HG03520 (cell line): ENCODE data around the gene WDR31.
"Not testable (repeated sequence)": the region's sequence is repeated elsewhere in the genome, so short reads cannot be mapped to it uniquely, and the experiment has no call there.

Experiments used
- ATAC-seq: cut with Tn5 transposase; IDR thresholded peaks from one replicate; pipeline ENCODE4 v1.9.1; 2021; ENCODE audit warnings: mild to moderate bottlenecking, moderate library complexity; ENCODE audit not compliant: unreplicated experiment

WDR31 gene

DNA sequence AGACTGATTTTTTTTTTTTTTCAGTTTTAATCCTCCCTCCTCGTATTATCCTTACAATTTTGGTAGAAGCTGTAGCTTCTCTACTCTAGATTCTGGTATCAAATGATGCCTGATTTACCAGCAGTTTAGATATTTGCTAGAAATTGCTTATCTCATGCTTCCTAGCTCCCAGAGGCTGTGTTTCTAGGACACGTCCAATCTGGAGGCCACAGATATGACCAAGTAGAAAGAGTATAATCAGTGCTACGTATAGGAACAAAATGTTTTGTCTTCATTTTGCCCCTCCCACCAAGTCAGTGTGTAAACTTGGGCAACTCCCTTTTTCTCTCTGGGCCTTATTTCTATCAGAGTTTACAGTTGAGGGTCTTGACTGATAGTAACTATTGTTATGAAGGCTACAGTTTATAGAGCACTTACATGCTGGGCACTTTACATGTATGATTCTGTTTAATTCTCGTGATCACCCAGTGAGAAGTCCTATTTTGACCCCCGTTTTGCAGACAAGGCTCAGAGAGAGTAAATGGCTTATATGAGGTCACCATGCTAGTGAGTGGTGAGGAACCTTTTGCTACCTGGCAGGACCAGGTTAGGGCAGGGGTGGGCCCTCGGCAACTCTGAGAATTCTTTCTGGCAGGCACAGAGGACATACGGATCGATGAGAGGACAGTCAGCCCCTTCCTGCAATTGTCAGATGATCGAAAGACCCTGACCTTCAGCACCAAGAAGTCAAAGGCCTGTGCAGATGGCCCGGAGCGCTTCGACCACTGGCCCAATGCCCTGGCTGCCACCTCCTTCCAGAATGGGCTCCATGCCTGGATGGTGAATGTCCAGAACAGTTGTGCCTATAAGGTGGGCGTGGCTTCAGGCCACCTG, 29.1 kb upstream of the WDR31 start:
- ATAC-seq = no peak

- ATAC-seq = no peak
Measured at GRCh38 chr9:113368348-113368981, 28.4 kb upstream of the WDR31 start.

DNA sequence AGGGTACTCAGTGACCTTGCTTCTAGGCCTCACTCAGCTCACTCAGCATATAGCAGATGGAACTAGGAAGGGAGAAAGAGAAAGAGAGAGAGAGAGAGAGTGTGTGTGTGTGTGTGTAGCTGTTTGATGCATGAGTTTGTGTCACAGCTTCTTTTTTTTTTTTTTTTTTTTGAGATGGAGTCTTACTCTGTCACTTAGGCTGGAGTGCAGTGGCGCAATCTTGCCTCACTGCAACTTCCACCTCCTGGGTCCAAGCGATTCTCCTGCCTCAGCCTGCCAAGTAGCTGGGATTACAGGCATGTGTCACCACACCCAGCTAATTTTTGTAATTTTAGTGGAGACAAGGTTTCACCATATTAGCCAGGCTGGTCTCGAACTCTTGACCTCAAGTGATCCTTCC, 25.6 kb upstream of the WDR31 start:
- not testable (repeated sequence) for ATAC-seq

DNA sequence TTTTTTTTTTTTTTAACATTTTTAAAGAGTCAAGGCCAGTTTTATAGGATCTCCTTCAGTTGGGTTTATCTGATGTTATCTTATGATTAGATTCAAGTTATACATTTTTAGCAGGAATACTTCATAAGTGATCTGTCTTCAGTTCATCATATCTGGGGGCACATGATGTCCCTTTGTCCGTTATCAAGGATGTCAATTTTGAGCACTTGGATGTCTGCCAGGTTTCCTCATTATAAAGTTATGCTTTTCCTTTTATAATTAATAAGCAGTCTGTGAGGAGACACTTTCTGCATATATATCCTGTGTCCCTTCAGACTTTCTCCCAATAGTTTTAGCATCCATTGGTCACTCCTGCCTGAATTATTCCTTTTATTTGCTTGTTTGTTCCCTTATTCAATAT, 24.9 kb upstream of the WDR31 start:
- no peak for ATAC-seq

DNA sequence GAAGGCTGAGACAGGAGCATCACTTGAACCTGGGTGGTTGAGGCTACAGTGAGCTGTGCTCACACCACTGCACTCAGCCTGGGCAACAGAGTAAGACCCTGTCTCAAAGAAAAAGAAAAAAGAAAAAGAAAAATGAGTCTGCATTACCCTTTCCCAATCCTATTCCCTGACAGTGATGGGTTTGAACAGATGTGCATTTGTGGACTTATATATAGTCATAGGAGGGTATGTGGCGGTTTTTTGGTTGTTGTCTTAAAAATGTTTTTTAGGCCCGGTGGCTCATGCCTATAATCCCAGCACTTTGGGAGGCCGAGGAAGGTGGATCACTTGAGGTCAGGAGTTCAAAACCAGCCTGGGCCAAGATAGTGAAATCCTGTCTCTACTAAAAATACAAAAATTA, 23.3 kb upstream of the WDR31 start:
- no peak for ATAC-seq

GRCh38 chr9:113361304-113362018, 21.4 kb upstream of the WDR31 start:
- no peak for ATAC-seq

GRCh38 chr9:113360242-113360842, 20.3 kb upstream of the WDR31 start:
- ATAC-seq = no peak

DNA sequence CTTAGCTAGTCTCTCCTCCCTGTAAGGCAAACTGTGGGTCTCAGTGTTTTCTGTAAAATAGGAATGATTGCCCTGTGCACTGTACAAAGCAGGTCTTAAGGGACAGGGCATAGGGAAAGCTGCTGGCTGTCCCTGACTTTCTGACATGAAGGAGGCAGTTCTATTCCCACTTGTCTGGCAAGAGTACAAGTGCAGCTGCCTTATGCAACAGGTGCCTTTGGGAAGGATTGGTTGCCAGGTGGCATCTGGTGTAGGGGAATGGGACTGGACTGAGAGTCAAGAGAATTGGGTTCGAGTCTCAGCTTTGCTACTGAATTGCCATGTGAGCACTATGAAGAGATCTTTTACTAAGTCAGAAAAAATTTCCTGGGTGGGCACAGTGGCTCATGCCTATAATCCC, 19.3 kb upstream of the WDR31 start:
- ATAC-seq = no peak

DNA sequence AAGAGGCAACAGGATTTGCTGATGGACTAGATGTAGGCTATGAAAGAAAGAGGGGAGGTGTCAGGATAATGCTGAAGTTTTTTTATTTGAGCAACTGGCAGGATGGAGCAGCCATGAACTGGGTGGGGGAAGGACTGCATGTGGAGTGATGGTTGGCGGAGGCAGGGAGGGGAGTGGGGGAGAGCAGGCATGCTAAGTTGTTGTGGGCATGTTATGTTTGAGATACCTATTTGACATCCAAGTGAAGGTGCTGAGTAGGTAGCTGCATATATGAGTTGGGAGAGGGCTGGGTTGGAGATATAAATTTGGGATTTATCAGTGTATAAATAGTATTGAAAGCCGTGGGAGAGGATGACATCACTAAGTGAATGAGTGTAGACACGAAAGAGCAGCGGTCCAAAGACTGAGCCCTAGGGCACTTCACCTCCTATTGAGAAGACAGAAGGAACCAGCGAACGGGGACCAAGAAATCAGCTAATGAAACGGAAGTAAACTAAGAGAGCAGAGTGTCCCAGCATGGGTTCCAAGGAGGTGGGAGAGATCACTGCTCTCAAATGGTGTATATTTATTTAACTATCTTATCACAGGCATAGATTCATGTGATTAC, 16.7 kb upstream of the WDR31 start:
- no peak for ATAC-seq

DNA sequence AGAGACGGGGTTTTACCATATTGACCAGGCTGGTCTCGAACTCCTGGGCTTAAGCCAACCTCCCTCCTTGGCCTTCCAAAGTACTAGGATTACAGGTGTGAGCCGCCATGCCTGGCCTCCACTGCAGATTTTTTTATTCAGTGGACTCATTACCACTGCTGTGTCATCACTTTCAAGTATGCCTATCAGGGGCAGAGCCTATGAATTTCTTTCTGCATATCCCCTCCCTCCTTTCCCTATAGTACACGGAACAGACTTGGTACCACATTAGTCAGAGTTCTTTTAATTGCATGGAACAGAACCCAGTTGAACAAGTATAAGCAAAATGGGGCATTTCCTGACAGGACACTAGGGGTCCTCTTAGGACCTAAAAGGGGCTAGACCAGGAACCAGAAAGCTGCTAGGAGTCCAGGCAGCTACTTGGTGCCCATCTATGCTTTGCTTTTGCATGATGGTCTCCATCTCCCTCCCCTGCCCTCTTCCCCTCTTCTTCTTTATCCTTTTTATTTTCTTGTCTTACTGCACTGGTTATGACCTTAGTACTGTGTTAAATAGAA, 15.0 kb upstream of the WDR31 start:
- no peak for ATAC-seq

GRCh38 chr9:113352411-113352810, 12.3 kb upstream of the WDR31 start:
- ATAC-seq = no peak

DNA sequence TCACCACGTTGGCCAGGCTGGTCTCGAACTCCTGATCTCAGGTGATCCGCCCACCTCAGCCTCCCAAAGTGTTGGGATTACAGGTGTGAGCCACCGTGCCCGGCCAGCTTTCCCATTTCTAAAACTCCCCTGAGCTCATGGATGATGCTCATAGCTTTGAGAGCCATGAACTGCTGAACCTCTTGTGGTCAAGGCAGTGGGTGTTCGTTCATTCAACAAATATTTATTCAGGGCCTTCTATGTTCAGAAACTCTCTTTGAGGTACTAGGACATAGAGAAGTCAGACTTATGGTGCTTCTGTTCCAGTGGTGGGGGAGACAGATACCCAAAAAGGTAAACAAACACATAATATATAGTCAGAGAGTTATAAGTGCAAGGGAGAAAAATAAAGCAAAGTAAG, 11.9 kb upstream of the WDR31 start:
- ATAC-seq = no peak

GRCh38 chr9:113350937-113351336, 10.9 kb upstream of the WDR31 start:
- no peak for ATAC-seq

GRCh38 chr9:113350107-113350661, 10.1 kb upstream of the WDR31 start:
- ATAC-seq = no peak

GRCh38 chr9:113349445-113350094, 9.5 kb upstream of the WDR31 start, which contains the start of gene BSPRY:
Gene BSPRY, plus strand, starts transcription at chr9:113349541. Its CDS starts 39 bp downstream, at chr9:113349580.
- ATAC-seq = no peak

GRCh38 chr9:113349066-113349444, 9.0 kb upstream of the WDR31 start:
- no peak for ATAC-seq

DNA sequence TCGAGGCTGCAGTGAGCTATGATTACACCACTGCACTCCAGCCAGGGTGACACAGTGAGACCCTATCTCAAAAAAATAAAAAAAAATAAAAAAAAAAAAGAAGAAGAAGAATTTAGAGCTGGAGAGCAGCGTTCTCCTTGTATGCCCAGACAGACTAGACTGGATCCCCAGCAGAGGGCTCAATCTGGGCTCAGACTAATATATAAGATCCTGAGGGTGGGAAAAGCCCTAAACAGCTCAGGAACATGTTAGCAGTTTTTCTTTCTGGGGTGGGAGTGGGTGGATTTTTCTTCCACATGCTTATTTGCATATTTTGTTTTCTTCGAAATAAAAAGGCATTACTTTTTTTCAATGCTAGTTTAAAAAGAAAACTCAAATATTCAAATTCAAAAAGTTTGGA, 8.4 kb upstream of the WDR31 start:
- no peak for ATAC-seq

DNA sequence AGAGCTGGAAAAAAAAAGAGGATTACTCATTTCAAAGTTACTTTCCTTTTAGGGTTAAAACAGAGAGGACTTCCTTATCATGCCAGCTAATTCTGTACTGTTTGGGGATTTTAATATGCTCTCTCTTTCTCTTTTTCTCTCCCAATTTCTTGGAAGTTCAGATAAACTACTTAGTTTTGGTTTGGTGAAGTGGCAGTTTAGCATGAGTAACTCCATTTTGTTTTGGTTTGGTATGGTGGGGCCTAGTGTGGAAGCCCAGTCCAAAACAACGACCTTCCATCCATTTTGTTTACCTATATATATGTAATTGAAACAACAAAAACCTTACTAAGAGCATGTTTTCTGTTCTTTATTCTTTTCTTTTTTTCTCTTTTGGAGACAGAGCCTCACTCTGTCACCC, 5.6 kb upstream of the WDR31 start:
- no peak for ATAC-seq

GRCh38 chr9:113345190-113345589, 5.1 kb upstream of the WDR31 start:
- ATAC-seq = no peak

GRCh38 chr9:113343732-113344231, 3.7 kb upstream of the WDR31 start:
- ATAC-seq = no peak
